ENCODE results near the gene CCNT2.
"Not testable (repeated sequence)": the region's sequence is repeated elsewhere in the genome, so short reads cannot be mapped to it uniquely, and the experiment has no call there.

Gene CCNT2

DNA sequence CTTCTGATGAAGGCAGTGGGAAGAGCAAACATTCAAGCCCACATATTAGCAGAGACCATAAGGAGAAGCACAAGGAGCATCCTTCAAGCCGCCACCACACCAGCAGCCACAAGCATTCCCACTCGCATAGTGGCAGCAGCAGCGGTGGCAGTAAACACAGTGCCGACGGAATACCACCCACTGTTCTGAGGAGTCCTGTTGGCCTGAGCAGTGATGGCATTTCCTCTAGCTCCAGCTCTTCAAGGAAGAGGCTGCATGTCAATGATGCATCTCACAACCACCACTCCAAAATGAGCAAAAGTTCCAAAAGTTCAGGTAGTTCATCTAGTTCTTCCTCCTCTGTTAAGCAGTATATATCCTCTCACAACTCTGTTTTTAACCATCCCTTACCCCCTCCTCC, 35.4 kb downstream of the CCNT2 start:
- DNase-seq (ENCODE audit: extremely low read depth, low read depth), result no peak
- TF ChIP-seq, protein P1, sequence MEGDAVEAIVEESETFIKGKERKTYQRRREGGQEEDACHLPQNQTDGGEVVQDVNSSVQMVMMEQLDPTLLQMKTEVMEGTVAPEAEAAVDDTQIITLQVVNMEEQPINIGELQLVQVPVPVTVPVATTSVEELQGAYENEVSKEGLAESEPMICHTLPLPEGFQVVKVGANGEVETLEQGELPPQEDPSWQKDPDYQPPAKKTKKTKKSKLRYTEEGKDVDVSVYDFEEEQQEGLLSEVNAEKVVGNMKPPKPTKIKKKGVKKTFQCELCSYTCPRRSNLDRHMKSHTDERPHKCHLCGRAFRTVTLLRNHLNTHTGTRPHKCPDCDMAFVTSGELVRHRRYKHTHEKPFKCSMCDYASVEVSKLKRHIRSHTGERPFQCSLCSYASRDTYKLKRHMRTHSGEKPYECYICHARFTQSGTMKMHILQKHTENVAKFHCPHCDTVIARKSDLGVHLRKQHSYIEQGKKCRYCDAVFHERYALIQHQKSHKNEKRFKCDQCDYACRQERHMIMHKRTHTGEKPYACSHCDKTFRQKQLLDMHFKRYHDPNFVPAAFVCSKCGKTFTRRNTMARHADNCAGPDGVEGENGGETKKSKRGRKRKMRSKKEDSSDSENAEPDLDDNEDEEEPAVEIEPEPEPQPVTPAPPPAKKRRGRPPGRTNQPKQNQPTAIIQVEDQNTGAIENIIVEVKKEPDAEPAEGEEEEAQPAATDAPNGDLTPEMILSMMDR (IDR thresholded peaks at IDR 0.05; ENCODE audit: low read depth, low read length), result no peak

DNA sequence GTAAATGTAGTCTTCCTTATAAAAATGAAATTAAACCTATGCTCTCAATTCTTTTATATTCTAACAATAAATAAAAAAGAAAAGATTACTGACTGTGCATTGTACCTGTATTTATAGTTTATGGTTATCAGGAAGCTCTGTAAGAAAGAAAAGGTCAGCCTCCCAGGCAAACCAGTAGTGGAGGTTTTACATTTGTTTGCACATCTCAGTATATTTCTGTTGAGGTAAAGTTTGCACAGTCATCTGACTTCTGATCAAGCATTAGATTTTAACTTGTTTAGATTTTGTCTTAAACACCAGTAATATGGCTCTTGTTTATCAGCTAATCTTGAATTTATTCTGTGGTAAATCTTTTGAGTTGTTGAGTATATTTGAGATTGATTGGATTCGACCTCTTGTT, 37.1 kb downstream of the CCNT2 start:
- TF ChIP-seq, protein P1 (IDR thresholded peaks at IDR 0.05; ENCODE audit: low read depth, low read length), result no peak
- DNase-seq (ENCODE audit: extremely low read depth, low read depth), result no peak

DNA sequence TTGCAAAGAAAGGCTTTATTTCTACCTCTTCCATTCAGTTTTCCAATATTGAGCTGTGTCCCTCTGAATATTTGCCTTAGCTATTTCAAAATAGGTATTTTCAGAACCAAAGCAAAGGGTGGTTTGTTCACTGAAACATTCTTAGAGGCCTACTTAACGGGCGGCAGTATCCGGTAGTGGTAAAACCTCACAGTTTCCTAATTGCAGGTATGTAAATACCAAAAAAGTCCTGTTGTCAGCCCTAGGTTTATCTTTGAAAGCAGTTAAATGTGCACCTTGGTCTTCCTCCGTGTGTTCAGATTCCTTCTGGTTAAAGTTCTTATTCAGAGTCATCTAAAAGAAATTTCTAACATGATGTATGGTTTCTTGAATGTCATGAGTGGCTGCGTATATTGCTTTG, 38.9 kb downstream of the CCNT2 start:
- TF ChIP-seq, protein P1 (IDR thresholded peaks at IDR 0.05; ENCODE audit: low read depth, low read length), result no peak
- no peak for DNase-seq (ENCODE audit: extremely low read depth, low read depth)

DNA sequence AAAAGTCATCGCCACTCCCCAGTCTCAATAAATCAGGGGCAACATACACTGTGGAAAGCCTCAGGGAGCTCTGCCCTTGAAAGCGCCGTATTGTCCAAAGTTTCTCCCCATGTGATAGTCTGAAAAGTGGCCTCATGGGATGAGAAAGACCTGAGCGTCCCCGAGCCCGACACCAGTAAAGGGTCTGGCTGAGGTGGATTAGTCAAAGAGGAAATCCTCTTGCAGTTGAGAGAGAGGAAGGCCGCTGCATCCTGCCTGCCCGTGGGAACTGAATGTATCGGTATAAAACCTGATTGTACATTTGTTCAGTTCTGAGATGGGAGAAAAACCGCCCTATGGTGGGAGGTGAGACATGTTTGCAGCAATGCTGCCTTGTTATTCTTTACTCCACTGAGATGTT, 48.5 kb downstream of the CCNT2 start:
- not testable (repeated sequence) for DNase-seq (ENCODE audit: extremely low read depth, low read depth)

DNA sequence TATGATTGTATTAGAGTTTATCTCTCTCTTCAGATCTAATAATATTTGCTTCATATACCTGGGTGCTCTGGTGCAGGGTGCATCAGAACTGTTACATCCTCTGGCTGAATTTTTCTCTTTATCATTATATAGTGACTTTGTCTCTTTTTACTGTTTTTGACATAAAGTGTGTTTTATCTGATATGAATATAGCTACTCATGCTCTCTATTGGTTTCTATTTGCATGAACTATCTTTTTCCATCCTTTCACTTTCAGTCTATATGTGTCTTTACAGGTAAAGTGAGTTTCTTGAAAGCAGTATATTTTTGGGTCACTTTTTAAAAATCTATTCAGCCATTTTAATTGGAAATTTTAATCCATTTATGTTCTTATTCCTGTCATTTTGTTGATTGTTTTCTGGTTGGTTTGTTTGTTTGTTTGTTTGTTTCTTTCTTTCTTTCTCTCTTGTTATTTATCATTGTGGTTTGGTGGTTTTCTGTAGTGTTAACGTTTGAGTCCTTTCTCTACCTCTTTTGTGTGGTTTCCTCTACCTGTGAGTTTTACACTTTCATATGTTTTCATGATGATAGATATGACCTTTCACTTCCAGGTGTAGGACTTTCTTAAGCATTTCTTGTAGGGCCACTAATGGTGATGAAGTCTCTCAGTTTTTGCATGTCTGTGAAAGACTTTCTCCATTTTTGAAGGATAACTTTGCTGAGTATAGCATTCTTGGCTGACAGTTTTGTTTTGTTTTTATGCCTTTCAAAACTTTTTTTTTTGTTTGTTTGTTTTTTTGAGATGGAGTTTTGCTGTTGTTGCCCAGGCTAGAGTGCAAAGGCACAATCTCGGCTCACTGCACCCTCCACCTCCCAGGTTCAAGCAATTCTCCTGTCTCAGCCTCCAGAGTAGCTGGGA, 54.9 kb downstream of the CCNT2 start:
- no peak for DNase-seq (ENCODE audit: extremely low read depth, low read depth)
- TF ChIP-seq, protein P1 (IDR thresholded peaks at IDR 0.05; ENCODE audit: low read depth, low read length), result no peak

DNA sequence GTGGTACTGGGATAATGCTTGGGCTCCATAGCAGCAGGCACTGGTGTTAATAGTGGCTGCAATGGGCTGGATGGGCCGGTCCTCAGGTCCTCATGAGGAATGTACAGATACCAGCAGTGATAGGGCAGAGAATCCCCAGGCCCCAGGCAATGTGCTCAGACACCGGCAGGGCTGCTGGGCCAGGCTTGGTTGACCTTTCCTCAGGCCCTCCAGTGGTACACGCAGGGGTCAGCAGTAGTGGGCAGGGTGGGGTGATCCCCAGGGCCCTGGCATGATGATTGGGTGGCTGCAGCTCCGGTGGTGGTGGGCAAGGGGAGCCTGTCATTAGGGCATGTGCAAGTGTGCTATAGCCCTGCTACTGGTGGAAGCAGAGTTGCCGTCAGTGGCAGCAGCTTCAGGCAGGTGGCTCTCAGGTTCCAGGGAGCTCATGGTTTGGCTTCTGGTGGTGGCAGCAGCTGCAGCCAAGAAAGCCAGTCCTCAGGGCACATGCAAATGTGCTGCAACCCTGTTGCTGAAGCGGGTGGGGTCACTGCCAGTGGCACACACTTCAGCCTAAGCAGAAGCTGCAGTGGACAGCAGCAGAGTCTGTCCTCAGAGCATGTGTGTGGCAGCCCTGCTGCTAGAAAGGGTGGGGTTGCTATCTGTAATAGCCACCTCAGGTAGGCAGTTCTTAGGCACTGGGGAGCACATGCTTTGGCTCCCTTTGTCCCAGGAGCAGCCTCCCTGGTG, 56.8 kb downstream of the CCNT2 start:
- DNase-seq (ENCODE audit: extremely low read depth, low read depth), result no peak
- TF ChIP-seq, protein P1 (IDR thresholded peaks at IDR 0.05; ENCODE audit: low read depth, low read length), result no peak

DNA sequence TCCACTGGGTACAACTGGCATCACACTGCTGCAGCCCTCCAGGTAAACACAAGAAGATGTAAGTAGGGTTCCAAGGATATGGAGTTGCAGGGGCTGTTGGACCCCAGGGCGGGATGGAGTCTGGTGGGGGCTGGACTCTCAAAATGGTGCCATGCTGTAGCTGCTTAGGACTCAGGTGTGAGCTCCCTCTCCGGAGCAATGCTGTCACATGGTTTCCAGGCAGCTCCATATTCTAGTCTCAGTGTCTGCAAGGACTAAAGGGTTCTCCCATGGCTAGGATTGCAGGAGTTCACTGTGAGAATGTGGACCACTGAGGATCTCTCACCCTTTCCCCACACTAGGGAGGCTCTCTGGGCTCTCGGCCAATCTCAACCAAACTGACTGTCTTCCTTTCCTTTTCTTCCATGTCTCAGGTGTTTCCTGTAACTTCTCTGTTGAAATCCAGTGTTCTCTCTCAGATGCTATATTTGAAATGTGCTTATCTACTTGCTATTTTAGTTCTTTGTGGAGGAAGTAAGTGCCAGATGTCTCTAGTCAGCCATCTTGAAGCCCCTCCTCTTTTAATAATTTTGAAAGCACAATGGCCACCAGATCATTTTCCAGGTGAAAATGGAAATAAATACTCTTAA, 57.6 kb downstream of the CCNT2 start:
- TF ChIP-seq, protein P1 (IDR thresholded peaks at IDR 0.05; ENCODE audit: low read depth, low read length), result no peak
- no peak for DNase-seq (ENCODE audit: extremely low read depth, low read depth)

DNA sequence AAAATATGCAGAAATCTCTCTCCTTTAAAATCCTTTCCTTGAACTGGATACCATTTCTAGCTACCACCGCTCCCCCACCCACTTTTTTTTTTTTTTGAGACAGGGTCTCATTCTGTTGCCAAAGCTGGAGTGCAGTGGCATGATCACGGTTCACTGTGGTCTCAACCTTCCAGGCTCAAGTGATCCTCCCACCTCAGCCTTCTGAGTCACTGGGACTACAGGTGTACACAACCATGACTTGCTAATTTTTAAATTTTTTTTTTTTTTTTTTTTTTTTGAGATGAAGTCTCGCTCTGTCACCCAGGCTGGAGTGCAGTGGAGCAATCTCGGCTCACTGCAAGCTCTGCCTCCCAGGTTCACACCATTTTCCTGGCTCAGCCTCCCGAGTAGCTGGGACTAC, 58.5 kb downstream of the CCNT2 start:
- not testable (repeated sequence) for DNase-seq (ENCODE audit: extremely low read depth, low read depth)

All from AG09319 (cell line).